A673 (cell line): Measurements from ENCODE around the gene JOSD2.

Experiments used
- EZH2 ChIP-seq: fragments of 200-600 bp; sonication (generic); IDR thresholded peaks from 2 replicates; pipeline ENCODE4 v1.6.1; 2017; ENCODE audit warnings: borderline replicate concordance, low read depth, mild to moderate bottlenecking, mixed read lengths, antibody characterized with exemption, low read length; ENCODE audit not compliant: poor library complexity, severe bottlenecking
- TF ChIP-seq, protein P1 (sequence below): fragments of 300-800, 200-600 bp; sonication (generic); conservative IDR thresholded peaks from 2 replicates; pipeline ENCODE4 v1.5.1; 2017; ENCODE audit warnings: low read depth, mild to moderate bottlenecking, antibody characterized with exemption, low read length, moderate library complexity, mixed read lengths

DNA sequence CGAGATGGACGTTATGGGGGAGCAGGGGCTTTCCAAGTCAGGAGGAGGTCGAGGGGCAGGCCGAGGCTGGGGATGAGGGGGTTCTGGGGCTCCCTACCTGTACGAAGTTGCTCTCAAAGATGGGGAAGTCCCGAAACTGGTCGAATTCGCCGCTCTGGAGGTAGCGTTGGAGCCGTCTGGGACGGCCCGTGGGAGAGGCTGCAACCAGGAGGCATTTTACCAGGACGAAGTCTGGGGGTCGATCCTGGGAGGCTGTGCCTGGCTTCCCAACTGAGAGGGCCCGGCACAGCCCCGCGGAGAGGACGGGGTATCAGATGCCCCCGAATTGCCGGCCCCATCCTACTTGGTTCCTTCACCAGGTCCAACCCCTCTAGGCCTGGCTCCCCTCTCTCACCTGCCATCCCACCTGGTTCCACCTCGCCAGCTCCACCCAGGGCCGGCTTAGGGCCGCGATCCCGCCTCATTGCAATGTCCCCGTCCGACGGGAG, 35.2 kb downstream of the JOSD2 start:
- TF ChIP-seq, protein P1, sequence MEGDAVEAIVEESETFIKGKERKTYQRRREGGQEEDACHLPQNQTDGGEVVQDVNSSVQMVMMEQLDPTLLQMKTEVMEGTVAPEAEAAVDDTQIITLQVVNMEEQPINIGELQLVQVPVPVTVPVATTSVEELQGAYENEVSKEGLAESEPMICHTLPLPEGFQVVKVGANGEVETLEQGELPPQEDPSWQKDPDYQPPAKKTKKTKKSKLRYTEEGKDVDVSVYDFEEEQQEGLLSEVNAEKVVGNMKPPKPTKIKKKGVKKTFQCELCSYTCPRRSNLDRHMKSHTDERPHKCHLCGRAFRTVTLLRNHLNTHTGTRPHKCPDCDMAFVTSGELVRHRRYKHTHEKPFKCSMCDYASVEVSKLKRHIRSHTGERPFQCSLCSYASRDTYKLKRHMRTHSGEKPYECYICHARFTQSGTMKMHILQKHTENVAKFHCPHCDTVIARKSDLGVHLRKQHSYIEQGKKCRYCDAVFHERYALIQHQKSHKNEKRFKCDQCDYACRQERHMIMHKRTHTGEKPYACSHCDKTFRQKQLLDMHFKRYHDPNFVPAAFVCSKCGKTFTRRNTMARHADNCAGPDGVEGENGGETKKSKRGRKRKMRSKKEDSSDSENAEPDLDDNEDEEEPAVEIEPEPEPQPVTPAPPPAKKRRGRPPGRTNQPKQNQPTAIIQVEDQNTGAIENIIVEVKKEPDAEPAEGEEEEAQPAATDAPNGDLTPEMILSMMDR: no peak
- no peak for TF ChIP-seq EZH2
